ENCODE data around the gene RBM20.

RBM20 gene

DNA sequence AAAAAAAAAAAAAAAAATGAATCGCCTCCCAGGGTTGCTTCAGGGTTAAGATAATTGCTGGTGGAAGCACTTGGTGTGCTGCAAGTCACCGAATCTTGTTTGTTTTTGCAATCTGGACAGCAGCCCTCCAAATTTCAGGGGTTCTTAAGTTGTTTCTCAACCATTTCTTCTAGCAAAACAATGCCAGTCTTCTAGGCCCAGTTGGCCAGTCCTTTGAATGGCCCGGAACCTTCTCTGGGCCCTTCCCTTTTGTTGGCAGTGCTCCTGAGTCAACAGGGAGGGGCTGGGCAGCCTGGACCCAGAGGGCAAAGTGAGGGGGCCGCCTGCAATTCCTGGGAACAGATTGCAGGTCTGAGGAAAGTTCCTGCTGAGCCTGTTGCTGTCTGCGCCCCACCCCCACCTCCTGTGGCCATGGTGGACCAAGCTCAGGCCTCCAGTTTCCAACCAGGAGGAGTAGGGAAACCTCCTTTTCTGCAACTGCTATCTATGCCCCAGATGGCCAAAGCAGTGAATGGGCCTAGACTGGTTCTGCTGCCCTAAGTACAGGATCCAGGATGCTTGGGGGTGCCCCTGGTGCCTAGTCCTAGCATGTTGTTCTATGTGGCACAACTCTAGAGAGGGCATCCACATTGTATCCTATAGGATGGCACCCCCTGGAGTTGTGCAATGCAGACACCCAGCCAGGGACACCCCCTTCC is 196.2 kb downstream of the RBM20 start:
- no peak for DNase-seq

DNA sequence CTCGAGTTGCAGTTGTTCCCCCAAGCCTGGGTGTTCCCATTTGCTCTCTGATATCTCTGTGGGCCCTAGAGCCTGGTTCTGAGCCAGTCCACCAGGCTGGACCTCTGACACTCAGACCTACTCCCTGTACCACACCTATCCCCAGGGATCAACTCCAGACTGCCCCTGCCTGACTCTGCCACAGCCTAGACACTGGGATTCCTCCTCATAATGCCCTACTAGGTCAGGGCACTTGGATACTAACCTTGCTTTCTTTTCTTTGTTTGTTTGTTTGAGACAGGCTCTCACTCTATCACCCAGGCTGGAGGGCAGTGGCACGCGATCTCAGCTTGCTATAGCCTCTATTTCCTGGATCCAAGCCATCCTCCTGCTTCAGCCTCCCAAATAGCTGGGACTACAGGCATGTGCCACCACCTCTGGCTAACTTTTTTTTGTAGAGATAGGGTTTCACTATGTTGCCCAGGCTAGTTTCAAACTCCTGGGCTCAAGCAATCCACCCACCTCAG is 196.8 kb downstream of the RBM20 start:
- no peak for DNase-seq

DNA sequence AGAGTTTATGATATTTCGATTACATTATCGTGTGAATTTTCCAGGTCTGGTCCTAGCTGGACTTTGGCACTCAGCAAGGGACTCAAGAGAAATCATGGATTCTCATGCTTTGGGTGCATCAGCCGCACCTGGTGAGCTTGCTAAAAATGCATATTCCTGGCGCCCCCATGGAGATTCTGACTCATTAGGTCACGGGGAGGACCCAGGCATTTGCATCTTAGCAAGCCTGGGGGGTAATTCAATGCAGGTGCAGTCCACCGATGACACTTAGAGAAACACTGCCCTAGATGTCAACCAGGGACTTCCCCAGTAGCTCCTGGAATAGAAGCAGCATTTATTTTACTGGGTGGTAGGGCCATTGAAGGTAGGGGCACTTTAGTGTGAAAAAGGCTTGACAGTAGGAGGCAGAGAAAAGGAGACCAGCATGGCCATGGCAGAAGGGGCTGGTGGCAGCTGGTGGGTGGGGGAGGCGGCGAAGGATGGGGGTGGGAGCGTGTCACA is 197.7 kb downstream of the RBM20 start:
- DNase-seq, result no peak

DNA sequence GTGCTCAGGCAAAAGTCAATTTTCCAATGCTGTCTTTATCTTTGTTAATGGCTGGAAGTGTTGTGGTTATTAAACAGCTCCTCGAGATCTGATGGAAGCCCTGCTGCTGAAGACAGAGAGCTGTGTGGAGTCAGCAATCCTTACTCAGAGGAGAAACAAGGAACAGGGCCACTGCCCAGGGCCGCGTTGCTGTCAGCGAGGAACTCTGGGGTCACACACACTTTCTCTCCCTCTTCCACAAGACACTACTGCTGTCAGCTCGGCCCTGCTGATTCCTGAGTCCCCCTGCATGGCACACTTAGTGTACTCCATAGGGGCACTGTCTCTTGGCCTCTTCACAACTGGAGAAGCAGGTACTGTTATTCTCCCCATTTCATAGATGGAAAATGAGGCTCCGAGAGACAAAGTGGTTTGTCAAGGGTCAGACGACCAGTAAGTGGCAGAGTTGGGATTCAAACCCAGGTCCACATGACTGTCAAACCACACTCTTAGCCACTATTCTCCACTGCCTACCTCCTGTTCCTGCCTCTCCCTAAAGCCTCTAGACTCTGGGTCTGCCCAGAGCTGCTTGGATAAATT is 198.3 kb downstream of the RBM20 start:
- no peak for DNase-seq

DNA sequence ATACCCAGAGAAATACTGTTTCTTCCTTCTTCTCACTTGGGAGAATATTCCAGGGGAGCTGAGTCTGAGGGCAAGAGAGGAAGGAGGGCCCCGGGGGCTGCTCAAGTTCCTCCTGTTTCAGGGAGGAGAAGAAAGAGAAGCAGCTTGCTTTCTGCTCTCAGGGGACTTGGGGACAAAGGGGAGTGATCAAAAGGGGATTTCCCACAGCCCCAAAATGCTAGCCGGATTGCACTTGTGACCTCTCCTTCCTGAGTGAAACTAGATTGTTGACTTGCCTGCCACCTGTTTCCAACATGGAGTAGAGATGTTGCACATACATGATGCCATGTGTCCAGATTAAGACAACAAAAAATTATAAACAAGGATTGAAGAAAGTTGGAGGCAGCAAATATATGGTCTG is 198.9 kb downstream of the RBM20 start:
- no peak for DNase-seq

GRCh38 chr10:110843796-110844616 is 199.9 kb downstream of the RBM20 start:
- no peak for DNase-seq

DNA sequence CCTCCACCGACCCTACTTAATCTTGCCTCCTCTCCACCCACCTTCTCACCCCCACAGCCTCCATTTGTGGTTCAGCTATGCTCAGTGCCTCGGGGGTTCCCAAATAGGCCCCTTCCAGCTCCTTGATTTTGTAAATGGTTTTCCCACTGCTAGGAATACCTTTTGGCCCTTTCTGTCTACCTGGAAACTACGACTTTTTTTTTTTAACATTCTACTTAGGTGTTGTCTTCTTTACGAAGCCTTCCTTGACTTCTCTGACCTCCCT is 200.4 kb downstream of the RBM20 start:
- no peak for DNase-seq

GRCh38 chr10:110845192-110845755 is 201.1 kb downstream of the RBM20 start:
- DNase-seq, result no peak

- no peak for DNase-seq
These were observed 201.9 kb downstream of the RBM20 start for GRCh38 chr10:110845756-110846620.

- no peak for DNase-seq
These were observed 203.2 kb downstream of the RBM20 start for GRCh38 chr10:110847374-110847773.

DNA sequence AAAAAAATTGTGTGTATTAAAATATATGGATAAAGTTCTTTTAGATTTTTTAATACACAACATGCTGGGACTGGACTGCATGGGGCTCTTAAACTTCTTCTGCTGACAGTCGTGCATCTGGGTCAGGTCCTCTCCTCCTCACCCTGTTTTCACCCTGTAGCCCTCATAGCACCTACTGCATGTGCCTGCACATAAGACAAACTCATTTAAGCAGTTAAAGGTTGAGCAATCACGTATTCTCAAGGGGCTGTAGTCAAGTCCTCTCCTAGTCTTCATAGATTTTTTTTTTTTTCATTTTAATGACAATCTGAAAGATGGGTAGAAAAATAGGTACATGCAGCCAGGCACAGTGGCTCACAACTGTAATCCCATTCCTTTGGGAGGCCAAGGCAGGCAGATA is 204.0 kb downstream of the RBM20 start:
- no peak for DNase-seq

DNA sequence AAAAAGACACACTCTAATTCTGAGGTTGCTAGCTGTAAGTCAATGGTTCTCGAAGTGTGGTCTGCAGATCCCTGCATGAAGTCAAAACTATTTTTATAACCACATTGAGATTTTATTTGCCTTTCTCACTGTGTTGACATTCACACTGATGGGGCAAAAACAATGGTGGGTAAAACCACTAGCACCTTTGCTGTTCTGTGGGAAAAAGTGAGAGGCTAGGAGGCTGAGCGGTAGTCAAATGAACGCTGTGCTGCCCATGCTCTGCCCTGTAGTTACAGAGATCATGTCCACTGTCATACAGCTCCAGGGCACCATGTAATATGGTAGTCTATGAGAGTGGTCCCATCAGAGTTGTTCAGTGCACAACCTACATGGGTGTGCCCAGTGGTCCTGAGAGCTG is 206.0 kb downstream of the RBM20 start:
- DNase-seq, result no peak

DNA sequence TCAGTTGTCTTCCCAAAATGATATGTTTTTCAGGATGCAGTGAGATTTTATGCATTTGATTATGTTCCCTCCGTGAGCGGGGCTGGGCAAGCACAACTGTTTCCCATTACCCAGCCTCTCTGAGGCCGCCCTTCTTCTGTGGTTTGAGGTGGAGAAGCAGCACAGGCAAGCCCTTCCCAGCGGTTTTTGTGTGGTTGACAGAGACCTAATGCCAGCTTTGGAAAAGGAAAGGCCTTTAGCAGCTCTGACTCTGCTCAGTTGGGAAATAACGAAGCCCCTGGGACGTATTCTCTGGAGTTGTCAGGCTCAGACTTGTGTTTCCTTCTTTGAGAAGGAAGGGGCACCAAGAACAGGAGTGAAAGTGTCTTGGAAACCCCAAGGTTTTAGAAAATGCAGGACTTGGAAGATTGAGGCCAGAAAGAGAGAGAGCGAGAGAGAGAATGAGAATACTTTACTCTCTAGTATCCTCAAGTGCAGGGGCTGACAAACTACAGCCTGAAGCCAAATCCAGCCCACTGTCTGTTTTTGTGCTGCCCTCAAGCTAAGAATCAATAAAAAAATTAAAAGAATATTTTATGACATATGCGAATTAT is 207.0 kb downstream of the RBM20 start:
- no peak for DNase-seq

- no peak for DNase-seq
These were observed 208.2 kb downstream of the RBM20 start for GRCh38 chr10:110852255-110852896.

GRCh38 chr10:110852947-110853346 is 208.8 kb downstream of the RBM20 start:
- DNase-seq, result no peak

- no peak for DNase-seq
These were observed 209.9 kb downstream of the RBM20 start for GRCh38 chr10:110853921-110854605.

GRCh38 chr10:110857265-110858171 is 213.4 kb downstream of the RBM20 start:
- DNase-seq, result no peak

DNA sequence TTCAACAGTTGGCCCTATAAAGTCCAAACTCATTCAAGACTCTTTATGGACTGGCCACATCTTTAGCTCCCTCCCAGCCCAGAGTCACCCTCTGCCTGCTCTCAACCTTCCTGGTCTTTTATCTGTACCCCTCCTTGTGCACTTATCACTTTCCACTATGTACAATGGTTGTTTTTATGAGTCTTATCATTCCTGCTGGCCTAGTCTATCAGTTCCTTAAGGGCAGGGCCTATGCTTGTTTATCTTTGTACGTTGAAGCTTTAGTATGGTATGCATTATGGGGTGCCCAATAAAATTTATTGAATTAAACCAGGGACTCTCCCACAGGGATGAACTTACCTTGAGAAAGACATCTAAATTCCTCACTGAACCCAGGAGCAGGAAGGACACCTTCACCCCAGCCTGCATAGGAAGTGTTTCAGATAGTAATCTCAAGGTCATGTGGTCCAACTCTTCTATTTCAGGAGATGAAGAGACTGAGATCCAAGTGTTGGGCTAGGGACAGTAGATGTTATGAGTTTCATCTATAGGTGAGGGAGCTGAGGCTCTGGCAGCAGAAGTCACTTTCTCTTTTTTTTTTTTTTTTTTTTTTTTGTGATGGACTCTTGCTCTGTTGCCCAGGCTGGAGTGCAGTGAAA is 214.3 kb downstream of the RBM20 start:
- DNase-seq, result no peak

DNA sequence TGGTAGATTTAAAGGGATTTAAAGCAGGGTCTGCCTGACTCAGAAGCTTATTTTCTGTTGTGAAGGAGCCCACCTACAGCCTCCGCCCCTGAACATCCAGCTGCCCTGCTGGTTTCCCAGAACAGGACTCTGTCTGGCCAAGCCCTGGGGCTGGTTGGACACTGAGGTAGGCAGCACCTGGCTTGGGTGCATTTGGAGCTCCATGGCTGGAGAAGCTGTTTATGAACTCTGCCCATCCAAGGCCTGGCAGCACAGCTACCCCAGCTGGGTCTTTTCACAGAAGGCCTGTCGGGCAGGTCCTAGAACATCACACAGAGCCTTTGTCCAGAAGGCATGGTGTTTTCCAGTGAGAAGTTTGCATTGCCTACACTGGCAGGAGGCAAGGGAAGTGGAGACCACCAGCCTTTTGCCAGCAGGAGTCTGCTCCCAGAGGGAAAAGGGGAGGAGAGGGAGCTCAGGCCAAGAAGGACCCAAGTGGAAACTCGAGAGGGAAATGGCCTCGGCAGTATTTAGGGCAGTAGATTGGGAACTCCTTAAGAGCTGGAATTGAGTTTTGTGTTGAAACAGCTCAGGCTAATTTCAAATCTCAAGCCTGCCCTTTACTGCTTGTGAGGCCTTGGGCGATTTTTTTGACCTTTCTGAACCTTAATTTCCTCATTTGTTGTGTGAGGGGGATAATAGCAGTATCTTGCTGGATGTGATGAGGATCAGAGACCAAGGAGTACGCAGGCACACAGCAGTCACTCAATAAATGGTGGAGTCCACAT is 215.3 kb downstream of the RBM20 start:
- no peak for DNase-seq

Measured in cortex of kidney (tissue), 1 donor.